Activated CD4-positive, alpha-beta T cell treated with anti-CD3 and anti-CD28 coated beads for 36 hours (primary cell): Measurements from ENCODE around the gene NR0B2. TPM values are rescaled to one million over a fixed set of nuclear protein-coding genes. Genes with fewer than 3 reads are reported as not detected.
"Not testable (repeated sequence)": the region's sequence is repeated elsewhere in the genome, so short reads cannot be mapped to it uniquely, and the experiment has no call there.

Experiments
- ATAC-seq: fragments of 200-7000 bp; cut with Tn5 transposase; one replicate; pipeline ENCODE4 v1.10.0; 2021; ENCODE audit warnings: mild to moderate bottlenecking, moderate library complexity
- CTCF ChIA-PET: fragments of 350-600 bp; sonication (Branson Sonifier 250); formaldehyde crosslinking; loops from one replicate; lab custom pipeline; 2021; ENCODE audit warnings: antibody characterized with exemption; lab: Charles Lee
- POLR2A ChIA-PET: fragments of 350-600 bp; sonication (Branson Sonifier 250); formaldehyde crosslinking; loops from one replicate; lab custom pipeline; 2021; ENCODE audit warnings: antibody characterized with exemption, inconsistent platforms; lab: Charles Lee
- DNase-seq: peaks from one replicate; pipeline ENCODE4 v3.0.0-alpha.2; 2020
- H3K27ac Mint-ChIP-seq: one replicate; pipeline ENCODE4 v1.8.0; 2021; ENCODE audit warnings: mixed read lengths
- H3K27me3 Mint-ChIP-seq: one replicate; pipeline ENCODE4 v1.8.0; 2021; ENCODE audit warnings: mixed read lengths
- H3K36me3 Mint-ChIP-seq: one replicate; pipeline ENCODE4 v1.8.0; 2021; ENCODE audit warnings: low read depth, mixed read lengths
- H3K4me1 Mint-ChIP-seq: one replicate; pipeline ENCODE4 v1.8.0; 2021; ENCODE audit warnings: mixed read lengths
- H3K4me3 Mint-ChIP-seq: one replicate; pipeline ENCODE4 v1.8.0; 2021; ENCODE audit warnings: mild to moderate bottlenecking, moderate library complexity, mixed read lengths
- H3K9me3 Mint-ChIP-seq: one replicate; pipeline ENCODE4 v1.8.0; 2021; ENCODE audit warnings: low read depth, mixed read lengths
- intact Hi-C, 2 experiments: fragments of 100-400 bp; cut with DNase I in 1 of 2; cut with micrococcal nuclease in 1 of 2; formaldehyde crosslinking; loops; one replicate each; pipeline versions ENCODE4 v1.14.2 to v1.15.1; 2022 to 2024; cut with DNase I, micrococcal nuclease
- total RNA-seq, 2 experiments: library from RNA; stranded (reverse); gene quantifications; one replicate each; pipeline ENCODE4 v1.2.3, GENCODE V29; 2021

The NR0B2 gene
- total RNA-seq, 2 experiments from 2014 or later = not detected

- Mint-ChIP-seq H3K36me3 (peaks cover 15% of the 10 kb centered on the region), H3K4me3 (no peak overlapping the region), H3K4me1 (no peaks in the 10 kb centered on the region), H3K27ac (no peak overlapping the region), H3K9me3 (no peaks in the 10 kb centered on the region), H3K27me3 (no peaks in the 10 kb centered on the region)
- POLR2A ChIA-PET = no interaction called here
- no peak for DNase-seq
- intact Hi-C loops = no loop called here
- ATAC-seq = no peak
- CTCF ChIA-PET = interaction anchor here (0.6 kb wide), 1 partner anchor 8 kb away, joined by 4 read pairs; no protein-coding TSS in a partner anchor
Measured at GRCh38 chr1:26950602-26951001, 36.8 kb upstream of the NR0B2 start.

- Mint-ChIP-seq H3K27me3 (no peaks in the 10 kb centered on the region), H3K27ac (no peak overlapping the region), H3K36me3 (peaks cover 21% of the 10 kb centered on the region), H3K4me3 (no peak overlapping the region), H3K9me3 (no peaks in the 10 kb centered on the region), H3K4me1 (no peaks in the 10 kb centered on the region)
- no peak for ATAC-seq
- intact Hi-C loops = no loop called here
- ChIA-PET POLR2A (no interaction called here), CTCF (interaction anchor here (0.6 kb wide), 1 partner anchor 9 kb away, joined by 4 read pairs; no protein-coding TSS in a partner anchor)
- no peak for DNase-seq
Measured at GRCh38 chr1:26949926-26950319, 36.1 kb upstream of the NR0B2 start.

- no peaks in the 10 kb centered on the region for H3K27me3 Mint-ChIP-seq
- H3K9me3 Mint-ChIP-seq = no peaks in the 10 kb centered on the region
- no peaks in the 10 kb centered on the region for H3K4me1 Mint-ChIP-seq
- peaks cover 22% of the 10 kb centered on the region for H3K36me3 Mint-ChIP-seq
- intact Hi-C loops = no loop called here
- no peak overlapping the region for H3K27ac Mint-ChIP-seq
- ChIA-PET CTCF (no interaction called here), POLR2A (no interaction called here)
- ATAC-seq (no peak), DNase-seq (no peak)
- H3K4me3 Mint-ChIP-seq = no peak overlapping the region
Measured at GRCh38 chr1:26949266-26949925, 35.6 kb upstream of the NR0B2 start.

GRCh38 chr1:26948725-26949057, 34.9 kb upstream of the NR0B2 start:
- intact Hi-C loops, DNase-seq, H3K4me1 Mint-ChIP-seq, CTCF ChIA-PET, H3K27ac Mint-ChIP-seq, POLR2A ChIA-PET, H3K27me3 Mint-ChIP-seq, H3K9me3 Mint-ChIP-seq, ATAC-seq, H3K4me3 Mint-ChIP-seq: not testable (repeated sequence)
- H3K36me3 Mint-ChIP-seq = peaks cover 27% of the 10 kb centered on the region

GRCh38 chr1:26946270-26946669, 32.5 kb upstream of the NR0B2 start:
- H3K4me1 Mint-ChIP-seq = no peaks in the 10 kb centered on the region
- no peak overlapping the region for H3K27ac Mint-ChIP-seq
- ChIA-PET CTCF (no interaction called here), POLR2A (no interaction called here)
- intact Hi-C loops = no loop called here
- ATAC-seq = no peak
- no peaks in the 10 kb centered on the region for H3K27me3 Mint-ChIP-seq
- H3K36me3 Mint-ChIP-seq = peaks cover 43% of the 10 kb centered on the region
- H3K4me3 Mint-ChIP-seq = no peak overlapping the region
- no peak for DNase-seq
- no peaks in the 10 kb centered on the region for H3K9me3 Mint-ChIP-seq

- peaks cover 43% of the 10 kb centered on the region for H3K36me3 Mint-ChIP-seq
- intact Hi-C loops = no loop called here
- H3K27me3 Mint-ChIP-seq = no peaks in the 10 kb centered on the region
- ChIA-PET POLR2A (no interaction called here), CTCF (interaction anchor here (0.7 kb wide), 1 partner anchor 353 kb away, joined by 3 read pairs; no protein-coding TSS in a partner anchor)
- ATAC-seq (no peak), DNase-seq (no peak)
- H3K4me1 Mint-ChIP-seq = no peaks in the 10 kb centered on the region
- no peak overlapping the region for H3K27ac Mint-ChIP-seq
- H3K9me3 Mint-ChIP-seq = no peaks in the 10 kb centered on the region
- H3K4me3 Mint-ChIP-seq = no peak overlapping the region
Measured at GRCh38 chr1:26945728-26946127, 32.0 kb upstream of the NR0B2 start.

- Mint-ChIP-seq H3K36me3 (peaks cover 43% of the 10 kb centered on the region), H3K27ac (no peak overlapping the region), H3K4me1 (no peaks in the 10 kb centered on the region), H3K4me3 (no peak overlapping the region), H3K9me3 (no peaks in the 10 kb centered on the region), H3K27me3 (no peaks in the 10 kb centered on the region)
- intact Hi-C loops = no loop called here
- DNase-seq = no peak
- POLR2A ChIA-PET = no interaction called here
- CTCF ChIA-PET = interaction anchor here (0.7 kb wide), 1 partner anchor 353 kb away, joined by 3 read pairs; no protein-coding TSS in a partner anchor
- no peak for ATAC-seq
Measured at GRCh38 chr1:26945138-26945537, 31.4 kb upstream of the NR0B2 start.

GRCh38 chr1:26942656-26943055, 28.9 kb upstream of the NR0B2 start:
- DNase-seq (no peak), ATAC-seq (no peak)
- Mint-ChIP-seq H3K4me3 (no peak overlapping the region), H3K27me3 (no peaks in the 10 kb centered on the region), H3K4me1 (no peaks in the 10 kb centered on the region), H3K36me3 (peaks cover 43% of the 10 kb centered on the region), H3K9me3 (no peaks in the 10 kb centered on the region), H3K27ac (peak overlapping the region; percentile 60)
- CTCF ChIA-PET = interaction anchor here (0.6 to 0.8 kb wide), 2 partner anchors 157 to 614 kb away, joined by 3 to 4 read pairs; no protein-coding TSS in a partner anchor
- intact Hi-C loops = no loop called here
- POLR2A ChIA-PET = interaction anchor here (0.6 kb wide), 1 partner anchor 327 kb away, joined by 3 read pairs; no protein-coding TSS in a partner anchor

GRCh38 chr1:26941311-26941710, 27.5 kb upstream of the NR0B2 start:
- CTCF ChIA-PET = no interaction called here
- no peak overlapping the region for H3K27ac Mint-ChIP-seq
- H3K4me1 Mint-ChIP-seq = no peaks in the 10 kb centered on the region
- no peaks in the 10 kb centered on the region for H3K9me3 Mint-ChIP-seq
- POLR2A ChIA-PET = no interaction called here
- no peak overlapping the region for H3K4me3 Mint-ChIP-seq
- intact Hi-C loops = no loop called here
- H3K36me3 Mint-ChIP-seq = peaks cover 40% of the 10 kb centered on the region
- ATAC-seq (no peak), DNase-seq (no peak)
- no peaks in the 10 kb centered on the region for H3K27me3 Mint-ChIP-seq

- Mint-ChIP-seq H3K27ac (no peak overlapping the region), H3K4me3 (no peak overlapping the region), H3K36me3 (peaks cover 31% of the 10 kb centered on the region), H3K4me1 (no peaks in the 10 kb centered on the region), H3K27me3 (no peaks in the 10 kb centered on the region), H3K9me3 (no peaks in the 10 kb centered on the region)
- intact Hi-C loops = no loop called here
- no peak for ATAC-seq
- ChIA-PET POLR2A (interaction anchor here (0.6 kb wide), 1 partner anchor 75 kb away, joined by 3 read pairs; no protein-coding TSS in a partner anchor), CTCF (no interaction called here)
- DNase-seq = no peak
Measured at GRCh38 chr1:26938659-26939025, 24.9 kb upstream of the NR0B2 start.

- ATAC-seq (no peak), DNase-seq (no peak)
- Mint-ChIP-seq H3K4me3 (no peak overlapping the region), H3K9me3 (no peaks in the 10 kb centered on the region), H3K36me3 (peaks cover 29% of the 10 kb centered on the region), H3K27ac (no peak overlapping the region), H3K27me3 (no peaks in the 10 kb centered on the region), H3K4me1 (no peaks in the 10 kb centered on the region)
- ChIA-PET CTCF (interaction anchor here (0.8 kb wide), 1 partner anchor 52 kb away, joined by 3 read pairs; no protein-coding TSS in a partner anchor), POLR2A (interaction anchor here (0.6 kb wide), 2 partner anchors 13 to 74 kb away, joined by 3 to 5 read pairs; no protein-coding TSS in a partner anchor)
- intact Hi-C loops = no loop called here
Measured at GRCh38 chr1:26938004-26938658, 24.4 kb upstream of the NR0B2 start.

- DNase-seq (no peak), ATAC-seq (no peak)
- H3K4me3 Mint-ChIP-seq = no peak overlapping the region
- no peaks in the 10 kb centered on the region for H3K4me1 Mint-ChIP-seq
- ChIA-PET POLR2A (no interaction called here), CTCF (no interaction called here)
- H3K9me3 Mint-ChIP-seq = no peaks in the 10 kb centered on the region
- peaks cover 25% of the 10 kb centered on the region for H3K36me3 Mint-ChIP-seq
- H3K27ac Mint-ChIP-seq = no peak overlapping the region
- intact Hi-C loops = no loop called here
- H3K27me3 Mint-ChIP-seq = no peaks in the 10 kb centered on the region
Measured at GRCh38 chr1:26936823-26937222, 23.0 kb upstream of the NR0B2 start.
